Inflammatory macrophage treated with lipopolysaccharide for 4 hours (primary cell): Measurements from ENCODE around the gene ACTN2.
"Not testable (repeated sequence)": the region's sequence is repeated elsewhere in the genome, so short reads cannot be mapped to it uniquely, and the experiment has no call there.

Experiments used
- DNase-seq: peaks from one replicate; pipeline ENCODE4 v3.0.0-alpha.2; 2020

ACTN2 gene

GRCh38 chr1:236685917-236686814 is at the start of gene ACTN2:
TSS of gene ACTN2 (plus strand) at chr1:236686499. CDS start at chr1:236686674, 175 bp downstream.
- DNase-seq = peak; percentile 30

GRCh38 chr1:236638945-236639344 is 47.4 kb upstream of the ACTN2 start:
- no peak for DNase-seq

- no peak for DNase-seq
These were observed 46.6 kb upstream of the ACTN2 start for GRCh38 chr1:236639686-236640085.

- no peak for DNase-seq
These were observed 43.5 kb upstream of the ACTN2 start for GRCh38 chr1:236642763-236643162.

- no peak for DNase-seq
These were observed 41.2 kb upstream of the ACTN2 start for GRCh38 chr1:236645016-236645680.

- no peak for DNase-seq
These were observed 31.8 kb upstream of the ACTN2 start for GRCh38 chr1:236654511-236654910.

GRCh38 chr1:236654957-236655356 is 31.3 kb upstream of the ACTN2 start:
- no peak for DNase-seq

- DNase-seq = no peak
These were observed 28.9 kb upstream of the ACTN2 start for GRCh38 chr1:236657398-236657797.

GRCh38 chr1:236659792-236660587 is 26.3 kb upstream of the ACTN2 start:
- DNase-seq = no peak

- DNase-seq = peak; percentile 63
These were observed 22.4 kb upstream of the ACTN2 start for GRCh38 chr1:236663934-236664333.

- not testable (repeated sequence) for DNase-seq
These were observed 17.4 kb upstream of the ACTN2 start for GRCh38 chr1:236668909-236669308.

- DNase-seq = no peak
These were observed 16.2 kb upstream of the ACTN2 start for GRCh38 chr1:236670060-236670459.

GRCh38 chr1:236673289-236673919 is 12.9 kb upstream of the ACTN2 start:
- DNase-seq = no peak

GRCh38 chr1:236677641-236678235 is 8.6 kb upstream of the ACTN2 start:
- peak; percentile 63 for DNase-seq

- DNase-seq = no peak
These were observed 5.1 kb upstream of the ACTN2 start for GRCh38 chr1:236681219-236681618.

GRCh38 chr1:236685205-236685916 is 938 bp upstream of the ACTN2 start:
- no peak for DNase-seq

GRCh38 chr1:236686815-236687160 is 489 bp downstream of the ACTN2 start:
- no peak for DNase-seq

GRCh38 chr1:236687273-236687672 is 974 bp downstream of the ACTN2 start:
- DNase-seq = no peak

- DNase-seq = no peak
These were observed 2.4 kb downstream of the ACTN2 start for GRCh38 chr1:236688705-236689104.

GRCh38 chr1:236689713-236690569 is 3.6 kb downstream of the ACTN2 start:
- DNase-seq = no peak

GRCh38 chr1:236691348-236691747 is 5.0 kb downstream of the ACTN2 start:
- no peak for DNase-seq
